ENCODE results near the gene CCSAP.
"Not testable (repeated sequence)": the region's sequence is repeated elsewhere in the genome, so short reads cannot be mapped to it uniquely, and the experiment has no call there.

CCSAP gene

GRCh38 chr1:229364207-229365065 lies 21.6 kb upstream of the CCSAP start:
- DNase-seq (ENCODE audit: low read depth in 2 of 2) = no peak

GRCh38 chr1:229363723-229364122 lies 20.9 kb upstream of the CCSAP start:
- no peak for DNase-seq (ENCODE audit: low read depth in 2 of 2)

- DNase-seq (ENCODE audit: low read depth in 2 of 2) = no peak
These were observed 17.6 kb upstream of the CCSAP start for GRCh38 chr1:229360420-229360819.

- DNase-seq (ENCODE audit: low read depth in 2 of 2) = no peak
These were observed 12.8 kb upstream of the CCSAP start for GRCh38 chr1:229355661-229356060.

GRCh38 chr1:229354226-229354625 lies 11.4 kb upstream of the CCSAP start:
- DNase-seq (ENCODE audit: low read depth in 2 of 2) = no peak

GRCh38 chr1:229352975-229353374 lies 10.1 kb upstream of the CCSAP start:
- DNase-seq (ENCODE audit: low read depth in 2 of 2) = no peak

GRCh38 chr1:229349463-229350385 lies 6.9 kb upstream of the CCSAP start:
- DNase-seq (ENCODE audit: low read depth in 2 of 2) = no peak

- DNase-seq (ENCODE audit: low read depth in 2 of 2) = no peak
These were observed 4.7 kb upstream of the CCSAP start for GRCh38 chr1:229347528-229347927.

- DNase-seq (ENCODE audit: low read depth in 2 of 2) = no peak
These were observed 2.3 kb upstream of the CCSAP start for GRCh38 chr1:229344937-229345684.

- no peak for DNase-seq (ENCODE audit: low read depth in 2 of 2)
These were observed 1.3 kb upstream of the CCSAP start for GRCh38 chr1:229344139-229344538.

GRCh38 chr1:229341774-229342655 lies 832 bp downstream of the CCSAP start:
- DNase-seq (ENCODE audit: low read depth in 2 of 2) = peak; percentile 62 to 70

GRCh38 chr1:229340496-229340895 lies 2.4 kb downstream of the CCSAP start:
- no peak for DNase-seq (ENCODE audit: low read depth in 2 of 2)

- no peak for DNase-seq (ENCODE audit: low read depth in 2 of 2)
These were observed 3.3 kb downstream of the CCSAP start for GRCh38 chr1:229339520-229339919.

GRCh38 chr1:229339086-229339485 lies 3.8 kb downstream of the CCSAP start:
- DNase-seq (ENCODE audit: low read depth in 2 of 2) = no peak

- DNase-seq (ENCODE audit: low read depth in 2 of 2) = no peak
These were observed 6.5 kb downstream of the CCSAP start for GRCh38 chr1:229336345-229336744.

GRCh38 chr1:229334716-229335115 lies 8.1 kb downstream of the CCSAP start:
- DNase-seq (ENCODE audit: low read depth in 2 of 2) = no peak

- no peak for DNase-seq (ENCODE audit: low read depth in 2 of 2)
These were observed 8.6 kb downstream of the CCSAP start for GRCh38 chr1:229334269-229334668.

- DNase-seq (ENCODE audit: low read depth in 2 of 2) = no peak
These were observed 14.1 kb downstream of the CCSAP start for GRCh38 chr1:229328598-229329362.

- DNase-seq (ENCODE audit: low read depth in 2 of 2) = not testable (repeated sequence)
These were observed 15.1 kb downstream of the CCSAP start for GRCh38 chr1:229327765-229328164.

GRCh38 chr1:229326601-229327000 lies 16.2 kb downstream of the CCSAP start:
- DNase-seq (ENCODE audit: low read depth in 2 of 2) = no peak
